Neuronal stem cell (in vitro differentiated cells): ENCODE data around the gene GPR89A.
A peak's percentile ranks its signal among the peaks of the same experiment; 100 is the strongest.

Source experiments
- DNase-seq: peaks from one replicate; pipeline ENCODE4 v3.0.0-alpha.2; 2013; ENCODE audit warnings: low spot score
- H2AFZ ChIP-seq: one replicate; pipeline ENCODE4 v1.6.1; 2013; ENCODE audit warnings: mild to moderate bottlenecking, low read length, inconsistent platforms
- H2AK5ac ChIP-seq: 2 replicates; pipeline ENCODE4 v1.6.1; 2013; ENCODE audit warnings: low read depth, mild to moderate bottlenecking, inconsistent platforms, low read length, moderate library complexity, mixed read lengths
- H2BK120ac ChIP-seq: 2 replicates; pipeline ENCODE4 v1.6.1; 2013; ENCODE audit warnings: low read depth, mild to moderate bottlenecking, inconsistent platforms, low read length, moderate library complexity, mixed read lengths
- H2BK12ac ChIP-seq: one replicate; pipeline ENCODE4 v1.6.1; 2013; ENCODE audit warnings: low read length, inconsistent platforms
- H2BK15ac ChIP-seq: 2 replicates; pipeline ENCODE4 v1.6.1; 2013; ENCODE audit warnings: mild to moderate bottlenecking, low read length, inconsistent platforms, mixed read lengths
- H2BK5ac ChIP-seq: one replicate; pipeline ENCODE4 v1.6.1; 2013; ENCODE audit warnings: inconsistent platforms, mild to moderate bottlenecking, low read length, moderate library complexity
- H3K14ac ChIP-seq: one replicate; pipeline ENCODE4 v1.6.1; 2013; ENCODE audit warnings: low read length, inconsistent platforms
- H3K18ac ChIP-seq: 2 replicates; pipeline ENCODE4 v1.6.1; 2013; ENCODE audit warnings: low read length, inconsistent platforms
- H3K23ac ChIP-seq: 2 replicates; pipeline ENCODE4 v1.6.1; 2013; ENCODE audit warnings: low read depth, mild to moderate bottlenecking, mixed read lengths, low read length, inconsistent platforms; ENCODE audit not compliant: poor library complexity
- H3K27ac ChIP-seq: replicated peaks from 3 replicates; pipeline ENCODE4 v1.5.1; 2013; ENCODE audit warnings: low read length, inconsistent platforms
- H3K27me3 ChIP-seq, 3 experiments: 2 replicates each; pipeline ENCODE4 v1.6.1; 2013; ENCODE audit warnings: low read length in 3 of 3, mild to moderate bottlenecking in 2 of 3, inconsistent platforms in 1 of 3, low read depth in 1 of 3, mixed read lengths in 1 of 3, moderate library complexity in 1 of 3; ENCODE audit not compliant: control insufficient read depth in 3 of 3, insufficient read depth in 3 of 3
- H3K36me3 ChIP-seq, 2 donors: replicated peaks in 1 of 2; 2 replicates each; pipeline ENCODE4 v1.6.1; 2013; ENCODE audit warnings: low read length in 2 of 2; ENCODE audit not compliant: control insufficient read depth in 2 of 2, insufficient read depth in 2 of 2
- H3K4ac ChIP-seq: 2 replicates; pipeline ENCODE4 v1.6.1; 2013; ENCODE audit warnings: inconsistent platforms, mild to moderate bottlenecking, low read length, moderate library complexity
- H3K4me1 ChIP-seq, 2 donors: 1 replicate in 1 of 2; 2 replicates in 1 of 2; pipeline ENCODE4 v1.6.1; 2013; ENCODE audit warnings: low read length in 2 of 2, low read depth in 1 of 2; ENCODE audit not compliant: control insufficient read depth in 2 of 2, insufficient read depth in 1 of 2
- H3K4me2 ChIP-seq: one replicate; pipeline ENCODE4 v1.6.1; 2013; ENCODE audit warnings: mild to moderate bottlenecking, low read length, inconsistent platforms; ENCODE audit not compliant: insufficient read depth, poor library complexity, severe bottlenecking
- H3K4me3 ChIP-seq, 2 donors: 2 replicates each; pipeline ENCODE4 v1.5.1; 2013; ENCODE audit warnings: low read length in 2 of 2, mild to moderate bottlenecking in 2 of 2, inconsistent platforms in 1 of 2, moderate library complexity in 1 of 2
- H3K79me1 ChIP-seq: one replicate; pipeline ENCODE4 v1.6.1; 2013; ENCODE audit warnings: low read depth, mild to moderate bottlenecking, inconsistent platforms, low read length, moderate library complexity
- H3K9ac ChIP-seq: one replicate; pipeline ENCODE4 v1.6.1; 2013; ENCODE audit warnings: mild to moderate bottlenecking, low read depth, low read length, inconsistent platforms; ENCODE audit not compliant: poor library complexity
- H3K9me3 ChIP-seq, 2 donors: replicated peaks in 1 of 2; 2 replicates each; pipeline versions ENCODE3 to v1.6.1; 2013; ENCODE audit warnings: low read length in 2 of 2, mild to moderate bottlenecking in 2 of 2, inconsistent platforms in 1 of 2, low read depth in 1 of 2, mixed read lengths in 1 of 2, moderate library complexity in 1 of 2; ENCODE audit not compliant: control insufficient read depth in 2 of 2, insufficient read depth in 1 of 2
- H4K8ac ChIP-seq: one replicate; pipeline ENCODE4 v1.6.1; 2013; ENCODE audit warnings: low read depth, mild to moderate bottlenecking, inconsistent platforms, low read length, moderate library complexity
- H4K91ac ChIP-seq: one replicate; pipeline ENCODE4 v1.6.1; 2013; ENCODE audit warnings: low read length, low read depth, mild to moderate bottlenecking, inconsistent platforms; ENCODE audit not compliant: poor library complexity
- WGBS, 2 donors: extraction: QIAGEN DNeasy Blood & Tissue Kit; methylation state at CpG; one replicate each; pipeline ENCODE4 v1.1.7; 2013; ENCODE audit warnings: missing lambda C conversion rate in 2 of 2, mixed read lengths in 1 of 2; ENCODE audit not compliant: insufficient read length in 2 of 2, insufficient replicate concordance in 1 of 2; ENCODE audit errors: extremely low coverage in 2 of 2; 5-methylcytosine and 5-hydroxymethylcytosine counted together

The GPR89A gene

GRCh38 chr1:145708063-145708462, 100.3 kb downstream of the GPR89A start:
- no peak for DNase-seq
- Histone ChIP-seq H4K91ac (no peak overlapping the region), H3K4me2 (no peak overlapping the region), H3K14ac (no peak overlapping the region), H2BK5ac (no peak overlapping the region), H2BK15ac (no peak overlapping the region), H3K4me3 (no peak overlapping the region), H3K79me1 (no peaks in the 10 kb centered on the region), H3K23ac (no peak overlapping the region), H2AK5ac (no peak overlapping the region), H2BK120ac (no peak overlapping the region), H2AFZ (peak overlapping the region; percentile 32), H3K36me3 (no peaks in the 10 kb centered on the region), H2BK12ac (no peak overlapping the region), H4K8ac (no peak overlapping the region), H3K27ac (no peak overlapping the region), H3K9ac (no peak overlapping the region), H3K27me3 (peaks cover 0 to 14% (median 0%) of the 10 kb centered on the region in 3 experiments), H3K9me3 (no peaks in the 10 kb centered on the region), H3K4ac (no peak overlapping the region), H3K18ac (no peak overlapping the region), H3K4me1 (peaks cover 7 to 9% of the 10 kb centered on the region in 2 donors)
- WGBS, 2 donors, result no CpG with 5 or more reads among the region's 7 CpGs

- no peak overlapping the region for H3K9ac ChIP-seq
- peaks cover 0 to 14% (median 0%) of the 10 kb centered on the region in 3 experiments for H3K27me3 ChIP-seq
- DNase-seq, result no peak
- H3K4me3 ChIP-seq, result no peak overlapping the region
- no peaks in the 10 kb centered on the region for H3K79me1 ChIP-seq
- H4K8ac ChIP-seq, result no peak overlapping the region
- no peak overlapping the region for H4K91ac ChIP-seq
- H2BK120ac ChIP-seq, result no peak overlapping the region
- H3K4me2 ChIP-seq, result no peak overlapping the region
- H2BK5ac ChIP-seq, result no peak overlapping the region
- H3K36me3 ChIP-seq, result no peaks in the 10 kb centered on the region
- H3K4ac ChIP-seq, result no peak overlapping the region
- no peaks in the 10 kb centered on the region for H3K9me3 ChIP-seq
- no peak overlapping the region for H2BK15ac ChIP-seq
- H2AFZ ChIP-seq, result no peak overlapping the region
- H3K4me1 ChIP-seq, result peaks cover 7 to 9% of the 10 kb centered on the region in 2 donors
- H2AK5ac ChIP-seq, result no peak overlapping the region
- no peak overlapping the region for H3K27ac ChIP-seq
- H3K14ac ChIP-seq, result no peak overlapping the region
- H2BK12ac ChIP-seq, result no peak overlapping the region
- H3K23ac ChIP-seq, result no peak overlapping the region
- no peak overlapping the region for H3K18ac ChIP-seq
- WGBS, 2 donors, result no CpG with 5 or more reads among the region's 4 CpGs
These were observed 102.7 kb downstream of the GPR89A start for GRCh38 chr1:145710291-145711027.

- Histone ChIP-seq H3K23ac (no peak overlapping the region), H4K91ac (no peak overlapping the region), H2BK120ac (no peak overlapping the region), H3K18ac (no peak overlapping the region), H2BK5ac (no peak overlapping the region), H3K4ac (no peak overlapping the region), H3K27me3 (peaks cover 0 to 14% (median 0%) of the 10 kb centered on the region in 3 experiments), H3K27ac (no peak overlapping the region), H3K4me3 (no peak overlapping the region), H2BK15ac (no peak overlapping the region), H3K79me1 (no peaks in the 10 kb centered on the region), H3K4me1 (peaks cover 10 to 12% of the 10 kb centered on the region in 2 donors), H2BK12ac (no peak overlapping the region), H3K14ac (no peak overlapping the region), H3K9me3 (no peaks in the 10 kb centered on the region), H3K36me3 (no peaks in the 10 kb centered on the region), H2AFZ (no peak overlapping the region), H2AK5ac (no peak overlapping the region), H3K9ac (no peak overlapping the region), H3K4me2 (no peak overlapping the region), H4K8ac (no peak overlapping the region)
- DNase-seq, result no peak
- WGBS, 2 donors, result no CpG with 5 or more reads among the region's 3 CpGs
These were observed 103.4 kb downstream of the GPR89A start for GRCh38 chr1:145711213-145711651.

- Histone ChIP-seq H3K14ac (no peak overlapping the region), H4K8ac (peak overlapping the region; percentile 75), H3K27ac (no peak overlapping the region), H3K23ac (no peak overlapping the region), H3K36me3 (no peaks in the 10 kb centered on the region), H2AK5ac (no peak overlapping the region), H3K9ac (no peak overlapping the region), H3K27me3 (peaks cover 0 to 5% (median 0%) of the 10 kb centered on the region in 3 experiments), H4K91ac (no peak overlapping the region), H2BK12ac (no peak overlapping the region), H3K4me3 (no peak overlapping the region), H2BK5ac (no peak overlapping the region), H3K18ac (no peak overlapping the region), H3K4ac (no peak overlapping the region), H3K4me1 (peaks cover 10 to 12% of the 10 kb centered on the region in 2 donors), H2BK15ac (no peak overlapping the region), H3K79me1 (no peaks in the 10 kb centered on the region), H2BK120ac (no peak overlapping the region), H3K9me3 (no peaks in the 10 kb centered on the region), H3K4me2 (no peak overlapping the region), H2AFZ (peak overlapping the region; percentile 57)
- WGBS, 2 donors, result no CpG with 5 or more reads among the region's 6 CpGs
- DNase-seq, result no peak
These were observed 106.8 kb downstream of the GPR89A start for GRCh38 chr1:145714524-145715111.
